Esophagus muscularis mucosa (tissue), 4 donors: ENCODE measurements around the gene EVI2B. TPM values are rescaled to one million over a fixed set of nuclear protein-coding genes. Genes with fewer than 3 reads are reported as not detected.

Experiments
- DNase-seq: peaks from one replicate; pipeline ENCODE4 v3.0.0-alpha.2; 2017; ENCODE audit errors: extremely low spot score
- H3K27ac ChIP-seq, 4 donors: fragments of 200-600 bp; sonication (generic); replicated peaks in 1 of 4; 1 replicate in 3 of 4; 2 replicates in 1 of 4; pipeline ENCODE4 v1.5.1; 2016 to 2019; ENCODE audit warnings: mild to moderate bottlenecking in 1 of 4
- H3K27me3 ChIP-seq, 4 donors: fragments of 200-600 bp; sonication (generic); one replicate each; pipeline versions ENCODE4 v1.5.1 to v1.6.0; 2016 to 2019
- H3K36me3 ChIP-seq, 4 donors: fragments of 200-600 bp; sonication (generic); one replicate each; pipeline ENCODE4 v1.5.1; 2016 to 2019
- H3K4me1 ChIP-seq, 4 donors: fragments of 200-600 bp; sonication (generic); one replicate each; pipeline ENCODE4 v1.5.1; 2016 to 2019
- H3K4me3 ChIP-seq, 4 donors: fragments of 200-600 bp; sonication (generic); 1 replicate in 2 of 4; 2 replicates in 2 of 4; pipeline ENCODE4 v1.5.1; 2016 to 2019; ENCODE audit warnings: mild to moderate bottlenecking in 4 of 4, moderate library complexity in 1 of 4
- H3K9me3 ChIP-seq, 4 donors: fragments of 200-600 bp; sonication (generic); 1 replicate in 3 of 4; 2 replicates in 1 of 4; pipeline ENCODE4 v1.5.1; 2016 to 2019
- EP300 ChIP-seq: sonication (generic); formaldehyde crosslinking; IDR thresholded peaks from one replicate; pipeline ENCODE4 v1.6.1; 2017; ENCODE audit warnings: antibody characterized with exemption
- POLR2A ChIP-seq: fragments of 450-650 bp; IDR thresholded peaks from one replicate; pipeline ENCODE4 v1.6.1; 2017; ENCODE audit warnings: antibody characterized with exemption, moderate library complexity, mild to moderate bottlenecking, low read depth
- POLR2AphosphoS5 ChIP-seq, 2 donors: sonication (generic); formaldehyde crosslinking; IDR thresholded peaks; one replicate each; pipeline ENCODE4 v1.6.1; 2017; ENCODE audit warnings: antibody characterized with exemption in 2 of 2
- WGBS: methylation state at CpG from one replicate; pipeline ENCODE4 v1.1.5; 2018; 5-methylcytosine and 5-hydroxymethylcytosine counted together
- intact Hi-C: fragments of 100-400 bp; cut with DNase I; formaldehyde crosslinking; loops from one replicate; pipeline ENCODE4 v1.15.1; 2023
- total RNA-seq, 4 donors: library from RNA; depleted of rRNA; stranded (reverse); fragments of >200 nt; gene quantifications; one replicate each; pipeline versions ENCODE4 v1.1.0 to v1.2.1, GENCODE V29; 2016
- TF ChIP-seq, protein P1 (sequence below), 3 experiments: fragments of 200-600 bp in 2 of 3; fragments of 450-650 bp in 1 of 3; sonication (generic) in 2 of 3; IDR thresholded peaks; one replicate each; pipeline ENCODE4 v1.5.1; 2017 to 2019; ENCODE audit warnings: antibody characterized with exemption in 3 of 3, mild to moderate bottlenecking in 2 of 3, moderate library complexity in 1 of 3

The EVI2B gene, protein sequence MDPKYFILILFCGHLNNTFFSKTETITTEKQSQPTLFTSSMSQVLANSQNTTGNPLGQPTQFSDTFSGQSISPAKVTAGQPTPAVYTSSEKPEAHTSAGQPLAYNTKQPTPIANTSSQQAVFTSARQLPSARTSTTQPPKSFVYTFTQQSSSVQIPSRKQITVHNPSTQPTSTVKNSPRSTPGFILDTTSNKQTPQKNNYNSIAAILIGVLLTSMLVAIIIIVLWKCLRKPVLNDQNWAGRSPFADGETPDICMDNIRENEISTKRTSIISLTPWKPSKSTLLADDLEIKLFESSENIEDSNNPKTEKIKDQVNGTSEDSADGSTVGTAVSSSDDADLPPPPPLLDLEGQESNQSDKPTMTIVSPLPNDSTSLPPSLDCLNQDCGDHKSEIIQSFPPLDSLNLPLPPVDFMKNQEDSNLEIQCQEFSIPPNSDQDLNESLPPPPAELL
- total RNA-seq, result 10 to 100 TPM in 2 of 4 donors, 1 to 10 TPM in 2; 4.3 to 14.2 (median 7.9) TPM

DNA sequence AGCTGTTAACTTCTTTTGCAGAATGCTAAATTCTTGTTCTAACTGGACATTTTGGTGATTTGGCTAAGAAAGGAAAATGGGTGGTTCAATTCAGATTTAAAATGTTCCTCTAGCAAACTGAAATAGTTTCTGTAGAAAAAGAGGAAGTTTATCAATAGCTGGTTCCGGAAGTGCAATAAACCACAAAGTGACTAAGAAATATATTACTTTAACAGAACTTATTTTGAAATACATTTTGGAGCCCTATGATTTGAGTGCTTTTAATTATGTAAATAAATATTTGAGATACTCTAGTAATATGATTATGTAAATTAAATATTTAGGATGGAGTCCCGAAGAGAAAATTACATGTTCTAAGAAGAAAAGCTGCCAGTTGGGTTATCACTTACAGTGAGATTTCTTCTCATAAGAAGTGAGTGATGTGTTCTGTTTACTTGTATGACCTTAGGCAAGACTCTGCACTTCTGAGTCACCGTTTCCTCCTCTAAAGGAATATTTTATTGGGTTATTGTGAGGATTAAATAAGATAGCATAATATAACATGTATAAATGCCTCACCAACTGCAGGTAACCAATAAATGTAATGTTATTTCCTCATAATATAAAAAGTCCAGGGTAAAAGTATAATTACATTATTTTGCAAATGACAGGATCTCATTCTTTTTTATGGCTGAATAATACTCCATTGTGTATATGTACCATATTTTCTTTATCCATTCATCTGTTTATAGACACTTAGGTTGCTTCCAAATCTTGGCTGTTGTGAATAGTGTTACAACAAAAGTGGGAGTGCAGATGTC, at the start of gene EVI2B:
TSS of gene EVI2B (minus strand) at position 73 of the 800 bp plus-strand sequence. CDS start 8,445 bp downstream, outside the sequence.
- 68% methylated on average over 3 of the region's 3 CpGs for WGBS
- no peak for DNase-seq
- TF ChIP-seq, protein P1, sequence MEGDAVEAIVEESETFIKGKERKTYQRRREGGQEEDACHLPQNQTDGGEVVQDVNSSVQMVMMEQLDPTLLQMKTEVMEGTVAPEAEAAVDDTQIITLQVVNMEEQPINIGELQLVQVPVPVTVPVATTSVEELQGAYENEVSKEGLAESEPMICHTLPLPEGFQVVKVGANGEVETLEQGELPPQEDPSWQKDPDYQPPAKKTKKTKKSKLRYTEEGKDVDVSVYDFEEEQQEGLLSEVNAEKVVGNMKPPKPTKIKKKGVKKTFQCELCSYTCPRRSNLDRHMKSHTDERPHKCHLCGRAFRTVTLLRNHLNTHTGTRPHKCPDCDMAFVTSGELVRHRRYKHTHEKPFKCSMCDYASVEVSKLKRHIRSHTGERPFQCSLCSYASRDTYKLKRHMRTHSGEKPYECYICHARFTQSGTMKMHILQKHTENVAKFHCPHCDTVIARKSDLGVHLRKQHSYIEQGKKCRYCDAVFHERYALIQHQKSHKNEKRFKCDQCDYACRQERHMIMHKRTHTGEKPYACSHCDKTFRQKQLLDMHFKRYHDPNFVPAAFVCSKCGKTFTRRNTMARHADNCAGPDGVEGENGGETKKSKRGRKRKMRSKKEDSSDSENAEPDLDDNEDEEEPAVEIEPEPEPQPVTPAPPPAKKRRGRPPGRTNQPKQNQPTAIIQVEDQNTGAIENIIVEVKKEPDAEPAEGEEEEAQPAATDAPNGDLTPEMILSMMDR (IDR thresholded peaks at IDR 0.05), result no peak
- TF ChIP-seq POLR2A (no peak), EP300 (no peak), POLR2AphosphoS5 (IDR thresholded peaks at IDR 0.05) (no peak)
- Histone ChIP-seq H3K27ac (peak within 1 kb of the TSS in 1 of 4 donors; percentile 3), H3K36me3 (no peaks in the 10 kb centered on the region), H3K9me3 (no peaks in the 10 kb centered on the region), H3K27me3 (no peaks in the 10 kb centered on the region), H3K4me1 (no peaks in the 10 kb centered on the region), H3K4me3 (peak within 1 kb of the TSS; percentile 11 to 33 (median 22))
- intact Hi-C loops, result no loop called here

DNA sequence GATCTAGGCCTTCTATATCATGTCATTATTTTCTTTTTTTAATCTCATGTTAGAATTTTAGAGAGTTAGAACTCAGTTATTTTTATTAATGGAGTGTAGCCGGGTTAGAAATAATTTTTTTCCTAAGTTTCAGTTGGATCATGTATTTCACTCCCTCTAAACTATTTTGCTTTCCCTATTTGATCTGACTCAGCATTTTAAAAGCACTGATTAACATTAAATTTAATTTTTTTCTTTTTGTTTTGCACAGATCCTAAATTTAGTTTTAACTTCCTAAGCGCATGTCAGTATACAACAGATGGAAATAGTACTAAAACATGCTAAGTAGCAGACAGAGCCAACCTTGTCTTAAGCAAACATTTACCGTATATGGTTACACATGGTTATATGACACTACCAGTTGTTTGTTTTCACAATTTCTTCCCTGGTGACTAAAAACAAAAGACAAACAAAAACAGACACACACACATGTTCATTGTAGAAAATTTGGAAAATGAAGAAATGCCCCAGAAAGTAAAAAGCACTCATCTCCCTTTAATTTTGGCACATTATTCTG, 44.1 kb upstream of the EVI2B start:
- TF ChIP-seq POLR2A (no peak), POLR2AphosphoS5 (IDR thresholded peaks at IDR 0.05) (no peak), EP300 (no peak)
- TF ChIP-seq, protein P1 (IDR thresholded peaks at IDR 0.05), result no peak
- no peak overlapping the region for H3K27ac ChIP-seq
- no peak for DNase-seq
- WGBS, result 84% methylated on average over 3 of the region's 3 CpGs
- no peaks in the 10 kb centered on the region for H3K27me3 ChIP-seq
- intact Hi-C loops, result no loop called here
- H3K36me3 ChIP-seq, result peaks cover 16 to 89% (median 58%) of the 10 kb centered on the region in 4 donors
- H3K4me3 ChIP-seq, result no peak overlapping the region
- H3K9me3 ChIP-seq, result no peaks in the 10 kb centered on the region
- H3K4me1 ChIP-seq, result no peaks in the 10 kb centered on the region

DNA sequence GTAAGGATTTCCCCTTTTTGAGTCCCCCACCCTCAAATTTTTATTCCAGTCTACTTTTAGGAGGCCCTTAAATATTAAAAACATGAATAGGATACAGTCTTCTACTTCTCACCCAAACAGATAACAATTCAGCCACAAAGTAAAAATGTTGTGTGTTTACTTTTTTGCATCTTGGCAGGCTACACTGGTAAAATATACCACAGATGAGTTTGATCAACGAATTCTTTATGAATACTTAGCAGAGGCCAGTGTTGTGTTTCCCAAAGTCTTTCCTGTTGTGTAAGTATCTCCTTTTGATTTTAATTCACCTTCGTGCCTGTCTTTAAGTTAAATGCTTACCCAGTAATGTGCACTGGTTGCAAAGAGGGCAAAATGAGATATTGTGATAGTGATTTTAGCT, 43.2 kb upstream of the EVI2B start:
- Histone ChIP-seq H3K9me3 (no peaks in the 10 kb centered on the region), H3K4me3 (no peak overlapping the region), H3K36me3 (peaks cover 23 to 90% (median 63%) of the 10 kb centered on the region in 4 donors), H3K27ac (no peak overlapping the region), H3K4me1 (no peaks in the 10 kb centered on the region), H3K27me3 (no peaks in the 10 kb centered on the region)
- intact Hi-C loops, result no loop called here
- TF ChIP-seq, protein P1 (IDR thresholded peaks at IDR 0.05), result no peak
- TF ChIP-seq POLR2A, result no peak
- DNase-seq, result no peak
- 80% methylated on average over 2 of the region's 2 CpGs for WGBS

DNA sequence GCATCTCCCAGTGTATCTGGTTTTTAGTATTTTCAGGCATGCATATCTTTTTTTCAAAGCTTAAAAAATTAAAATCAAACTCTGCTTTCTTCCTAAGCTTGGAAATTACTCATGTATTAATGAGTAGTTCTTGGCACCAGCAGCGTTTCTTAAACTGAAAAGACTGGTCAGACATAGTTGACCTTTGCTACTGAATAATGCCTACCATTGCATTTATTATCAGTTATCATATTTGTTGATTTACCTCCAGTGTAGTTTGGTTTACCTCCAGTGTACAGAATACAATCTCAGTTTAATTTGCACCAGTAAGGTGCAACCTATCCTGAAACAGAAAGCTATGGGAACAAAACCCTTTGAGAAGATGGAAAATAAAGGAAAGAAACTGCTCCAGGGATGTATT, 42.1 kb upstream of the EVI2B start:
- no peak for DNase-seq
- Histone ChIP-seq H3K27ac (no peak overlapping the region), H3K27me3 (no peaks in the 10 kb centered on the region), H3K4me1 (no peaks in the 10 kb centered on the region), H3K9me3 (no peaks in the 10 kb centered on the region), H3K36me3 (peaks cover 30 to 91% (median 66%) of the 10 kb centered on the region in 4 donors), H3K4me3 (no peak overlapping the region)
- intact Hi-C loops, result no loop called here
- TF ChIP-seq POLR2AphosphoS5 (IDR thresholded peaks at IDR 0.05) (no peak), POLR2A (no peak), EP300 (no peak)
- TF ChIP-seq, protein P1 (IDR thresholded peaks at IDR 0.05), result no peak
- 72% methylated on average over 1 of the region's 1 CpG for WGBS
